Endothelial cell of umbilical vein (primary cell): ENCODE data around the gene NAA10. TPM values are rescaled to one million over a fixed set of nuclear protein-coding genes. Genes with fewer than 3 reads are reported as not detected.

ENCODE experiments used
- BruUV-seq: library from RNA; stranded (reverse); fragments of 400-500 nt; replicated peaks from 2 replicates; lab custom pipeline; 2021; lab: Mats Ljungman, UMichigan
- CTCF ChIA-PET: fragments of 300-600, 350-600 bp; sonication (Branson Sonifier 250); formaldehyde crosslinking; loops from one replicate; lab custom pipeline; 2021; ENCODE audit warnings: antibody characterized with exemption, inconsistent platforms; lab: Charles Lee
- POLR2A ChIA-PET: fragments of 300-600, 350-600 bp; sonication (Branson Sonifier 250); formaldehyde crosslinking; loops from one replicate; lab custom pipeline; 2021; ENCODE audit warnings: antibody characterized with exemption, inconsistent platforms; lab: Charles Lee
- DNase-seq: peaks from one replicate; pipeline ENCODE4 v3.0.0-alpha.2; 2011; ENCODE audit warnings: low read depth, low spot score
- FAIRE-seq: peaks from 2 replicates; lab custom pipeline; 2011; peaks lifted over from hg19 to GRCh38; lab: Jason Lieb, UNC
- H2AFZ ChIP-seq: 2 replicates; pipeline ENCODE4 v1.6.0; 2012; ENCODE audit warnings: low read depth, low read length, control low read depth, inconsistent platforms
- H3K27ac ChIP-seq: 2 replicates; pipeline ENCODE4 v1.5.1; 2011; ENCODE audit warnings: low read depth, mild to moderate bottlenecking, control low read depth, low read length, moderate library complexity; ENCODE audit not compliant: insufficient read depth
- H3K27me3 ChIP-seq, 2 experiments: 2 replicates each; pipeline versions ENCODE4 v1.6.0 to v1.6.1; 2011; ENCODE audit warnings: low read length in 2 of 2, mixed read lengths in 1 of 2; ENCODE audit not compliant: control insufficient read depth in 2 of 2, insufficient read depth in 2 of 2
- H3K36me3 ChIP-seq, 2 experiments: 2 replicates in 1 of 2; 3 replicates in 1 of 2; pipeline ENCODE4 v1.5.1; 2011; ENCODE audit warnings: low read length in 2 of 2, mild to moderate bottlenecking in 1 of 2, moderate library complexity in 1 of 2; ENCODE audit not compliant: control insufficient read depth in 2 of 2, insufficient read depth in 2 of 2; ENCODE audit errors: extremely low read depth in 1 of 2
- H3K4me1 ChIP-seq: 3 replicates; pipeline ENCODE4 v1.5.1; 2011; ENCODE audit warnings: mild to moderate bottlenecking, low read length; ENCODE audit not compliant: control insufficient read depth, insufficient read depth; ENCODE audit errors: extremely low read depth
- H3K4me2 ChIP-seq: 2 replicates; pipeline ENCODE4 v1.6.1; 2011; ENCODE audit warnings: low read length, control low read depth, mixed read lengths; ENCODE audit not compliant: insufficient read depth
- H3K4me3 ChIP-seq, 3 experiments: fragments of 200-600 bp in 1 of 3; sonication (generic), shearing (Covaris generic) in 1 of 3; replicated peaks in 1 of 3; 2 replicates each; pipeline ENCODE4 v1.5.1; 2011 to 2016; ENCODE audit warnings: control low read depth in 3 of 3, low read length in 3 of 3, mild to moderate bottlenecking in 2 of 3, inconsistent platforms in 1 of 3, low read depth in 1 of 3, moderate library complexity in 1 of 3; ENCODE audit not compliant: insufficient read depth in 1 of 3
- H3K79me2 ChIP-seq: 2 replicates; pipeline ENCODE4 v1.6.0; 2012; ENCODE audit warnings: low read length, inconsistent platforms; ENCODE audit not compliant: control insufficient read depth, insufficient read depth
- H3K9ac ChIP-seq: replicated peaks from 2 replicates; pipeline ENCODE3; 2011; ENCODE audit warnings: low read length, control low read depth; ENCODE audit not compliant: insufficient read depth; ENCODE audit errors: extremely low read depth
- H3K9me1 ChIP-seq: replicated peaks from 3 replicates; pipeline ENCODE4 v1.6.0; 2011; ENCODE audit warnings: mild to moderate bottlenecking, low read length; ENCODE audit not compliant: control insufficient read depth, insufficient read depth; ENCODE audit errors: extremely low read depth
- H3K9me3 ChIP-seq: replicated peaks from 2 replicates; pipeline ENCODE4 v1.5.1; 2012; ENCODE audit warnings: low read length, inconsistent platforms; ENCODE audit not compliant: control insufficient read depth, insufficient read depth
- H4K20me1 ChIP-seq: replicated peaks from 2 replicates; pipeline ENCODE3; 2011; ENCODE audit warnings: mild to moderate bottlenecking, low read length; ENCODE audit not compliant: control insufficient read depth, insufficient read depth; ENCODE audit errors: extremely low read depth
- EZH2 ChIP-seq: IDR thresholded peaks from 2 replicates; pipeline ENCODE4 v1.6.1; 2012; ENCODE audit warnings: borderline replicate concordance, low read depth, mild to moderate bottlenecking, moderate library complexity, low read length, inconsistent platforms; ENCODE audit not compliant: severe bottlenecking
- FOS ChIP-seq: IDR thresholded peaks from 2 replicates; pipeline ENCODE4 v1.6.1; 2011; ENCODE audit warnings: mild to moderate bottlenecking, low read length, moderate library complexity, borderline replicate concordance; ENCODE audit not compliant: insufficient read depth
- GATA2 ChIP-seq: IDR thresholded peaks from 2 replicates; pipeline ENCODE4 v1.7.0; 2011; ENCODE audit warnings: low read depth, mild to moderate bottlenecking, moderate library complexity, mixed read lengths, low read length; ENCODE audit not compliant: insufficient read length, insufficient read depth
- JUN ChIP-seq: IDR thresholded peaks from 2 replicates; pipeline ENCODE4 v1.6.1; 2011; ENCODE audit warnings: borderline replicate concordance, low read depth; ENCODE audit not compliant: insufficient read length, insufficient read depth
- MYC ChIP-seq: IDR thresholded peaks from one replicate; pipeline ENCODE4 v1.6.1; 2011; ENCODE audit warnings: mild to moderate bottlenecking, low read depth, low read length
- POLR2A ChIP-seq: IDR thresholded peaks from 2 replicates; pipeline ENCODE4 v1.6.1; 2012; ENCODE audit warnings: low read depth, mild to moderate bottlenecking, control low read depth, low read length
- dilution Hi-C: fragments of 300-500 bp; cut with MboI; formaldehyde crosslinking; loops from one replicate; pipeline ENCODE4 v1.15.0; 2019; ENCODE audit warnings: low sequenced_read_pairs; ENCODE audit not compliant: extremely low pct_ligation_motif_present
- intact Hi-C: fragments of 100-400 bp; cut with micrococcal nuclease; formaldehyde crosslinking; loops from one replicate; pipeline ENCODE4 v1.10.0; 2022
- polyA plus RNA-seq, 4 experiments: library from polyadenylated mRNA; depleted of rRNA in 3 of 4; stranded (reverse) in 3 of 4; unstranded in 1 of 4; fragments of >200 nt; gene quantifications; 2 replicates each; pipeline versions ENCODE4 v1.2.1 to v1.2.3, GENCODE V29; 2011 to 2012; ENCODE audit warnings: missing spikeins in 1 of 4
- total RNA-seq: library from RNA; stranded (reverse); gene quantifications from 2 replicates; pipeline ENCODE4 v1.2.3, GENCODE V29; 2021
- TF ChIP-seq, protein P1 (sequence below), 2 donors: IDR thresholded peaks; 1 replicate in 1 of 2; 2 replicates in 1 of 2; pipeline ENCODE4 v1.5.1; 2011; ENCODE audit warnings: low read length in 2 of 2, mild to moderate bottlenecking in 2 of 2, moderate library complexity in 2 of 2, control low read depth in 1 of 2, inconsistent platforms in 1 of 2, low read depth in 1 of 2; ENCODE audit not compliant: insufficient read depth in 1 of 2; ENCODE audit errors: extremely low read depth in 1 of 2
- TF ChIP-seq, protein P2 (sequence below): IDR thresholded peaks from 2 replicates; pipeline ENCODE4 v1.6.1; 2011; ENCODE audit not compliant: insufficient read depth, insufficient read length

NAA10 gene
- total and polyA plus RNA-seq, 2 donors (not counting 3 experiments of a cell fraction or from before 2014, with no cell fraction given) = 141 to 144 TPM

DNA sequence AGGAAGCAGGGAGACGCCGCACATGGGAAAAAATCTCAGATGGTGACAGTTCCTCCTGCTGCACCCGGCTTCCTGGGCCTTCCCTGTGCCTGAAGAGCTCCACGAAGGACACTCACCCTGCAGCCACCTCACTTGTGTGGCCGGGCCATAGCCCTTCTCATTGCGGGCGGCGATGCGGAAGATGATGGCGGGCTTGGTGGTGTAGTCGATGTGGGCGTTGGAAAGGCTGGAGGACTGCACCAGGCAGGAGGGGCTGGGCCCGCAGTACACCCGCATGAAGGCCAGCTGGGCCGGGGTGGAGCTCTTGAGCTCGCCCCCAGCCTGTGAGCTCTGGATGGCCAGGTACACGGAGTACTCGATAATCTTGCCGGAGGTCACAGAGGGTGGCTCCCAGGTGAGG lies 15.3 kb upstream of the NAA10 start:
- Histone ChIP-seq H3K79me2 (peaks cover 9% of the 10 kb centered on the region), H3K27ac (no peak overlapping the region), H3K4me2 (no peak overlapping the region), H3K9ac (no peak overlapping the region), H2AFZ (no peak overlapping the region), H3K36me3 (peaks cover 17 to 31% of the 10 kb centered on the region in 2 experiments), H3K9me1 (no peaks in the 10 kb centered on the region), H3K4me1 (peaks cover 31% of the 10 kb centered on the region), H3K9me3 (no peaks in the 10 kb centered on the region), H3K4me3 (no peak overlapping the region), H4K20me1 (no peaks in the 10 kb centered on the region), H3K27me3 (no peaks in the 10 kb centered on the region)
- CTCF ChIA-PET = interaction anchor here (5.0 to 9.4 kb wide), 2 partner anchors 25 to 186 kb away, joined by 68 to 253 read pairs; partner anchors contain the start of genes ARHGAP4 and PLXNB3
- no TSS peak for BruUV-seq
- DNase-seq = no peak
- intact Hi-C loops (no loop called here), dilution Hi-C loops (no loop called here)
- TF ChIP-seq EZH2 = no peak
- TF ChIP-seq GATA2 = no peak
- TF ChIP-seq, protein P1, sequence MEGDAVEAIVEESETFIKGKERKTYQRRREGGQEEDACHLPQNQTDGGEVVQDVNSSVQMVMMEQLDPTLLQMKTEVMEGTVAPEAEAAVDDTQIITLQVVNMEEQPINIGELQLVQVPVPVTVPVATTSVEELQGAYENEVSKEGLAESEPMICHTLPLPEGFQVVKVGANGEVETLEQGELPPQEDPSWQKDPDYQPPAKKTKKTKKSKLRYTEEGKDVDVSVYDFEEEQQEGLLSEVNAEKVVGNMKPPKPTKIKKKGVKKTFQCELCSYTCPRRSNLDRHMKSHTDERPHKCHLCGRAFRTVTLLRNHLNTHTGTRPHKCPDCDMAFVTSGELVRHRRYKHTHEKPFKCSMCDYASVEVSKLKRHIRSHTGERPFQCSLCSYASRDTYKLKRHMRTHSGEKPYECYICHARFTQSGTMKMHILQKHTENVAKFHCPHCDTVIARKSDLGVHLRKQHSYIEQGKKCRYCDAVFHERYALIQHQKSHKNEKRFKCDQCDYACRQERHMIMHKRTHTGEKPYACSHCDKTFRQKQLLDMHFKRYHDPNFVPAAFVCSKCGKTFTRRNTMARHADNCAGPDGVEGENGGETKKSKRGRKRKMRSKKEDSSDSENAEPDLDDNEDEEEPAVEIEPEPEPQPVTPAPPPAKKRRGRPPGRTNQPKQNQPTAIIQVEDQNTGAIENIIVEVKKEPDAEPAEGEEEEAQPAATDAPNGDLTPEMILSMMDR (IDR thresholded peaks at IDR 0.05; ENCODE audit: extremely low read depth in 1 of 2, insufficient read depth in 1 of 2, low read depth in 1 of 2, low read length in 2 of 2) = no peak
- no peak for TF ChIP-seq POLR2A
- TF ChIP-seq, protein P2, sequence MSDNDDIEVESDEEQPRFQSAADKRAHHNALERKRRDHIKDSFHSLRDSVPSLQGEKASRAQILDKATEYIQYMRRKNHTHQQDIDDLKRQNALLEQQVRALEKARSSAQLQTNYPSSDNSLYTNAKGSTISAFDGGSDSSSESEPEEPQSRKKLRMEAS = no peak
- TF ChIP-seq FOS = no peak
- no peak for TF ChIP-seq JUN
- no peak for TF ChIP-seq MYC
- peak; percentile 63 for FAIRE-seq
- POLR2A ChIA-PET = no interaction called here
